DOHH2 (cell line): Measurements from ENCODE around the gene CTNNBIP1.

ENCODE experiments used
- H3F3A ChIP-seq: fragments of 200-600 bp; sonication (generic), shearing (Covaris generic); 2 replicates; pipeline ENCODE4 v1.6.0; 2016; ENCODE audit warnings: antibody characterized with exemption, mild to moderate bottlenecking; ENCODE audit not compliant: control insufficient read depth, insufficient read depth
- H3K27ac ChIP-seq: fragments of 200-600 bp; sonication (generic); 2 replicates; pipeline ENCODE4 v1.5.1; 2014; ENCODE audit warnings: low read depth, mild to moderate bottlenecking, low read length, moderate library complexity
- H3K27me3 ChIP-seq: fragments of 200-600 bp; sonication (generic); 2 replicates; pipeline ENCODE4 v1.6.1; 2014; ENCODE audit warnings: mild to moderate bottlenecking, low read length, mixed read lengths; ENCODE audit not compliant: control insufficient read depth
- H3K36me3 ChIP-seq: fragments of 200-600 bp; sonication (generic); 2 replicates; pipeline ENCODE4 v1.6.1; 2014; ENCODE audit warnings: mild to moderate bottlenecking, low read length, moderate library complexity, mixed read lengths; ENCODE audit not compliant: control insufficient read depth
- H3K4me1 ChIP-seq: fragments of 200-600 bp; sonication (generic); 2 replicates; pipeline ENCODE4 v1.6.1; 2014; ENCODE audit warnings: mild to moderate bottlenecking, low read length, mixed read lengths; ENCODE audit not compliant: control insufficient read depth
- H3K4me2 ChIP-seq: fragments of 200-600 bp; sonication (generic); 2 replicates; pipeline ENCODE4 v1.6.0; 2014; ENCODE audit warnings: mild to moderate bottlenecking, low read length, moderate library complexity
- H3K4me3 ChIP-seq: fragments of 200-600 bp; sonication (generic); 2 replicates; pipeline ENCODE4 v1.5.1; 2014; ENCODE audit warnings: mild to moderate bottlenecking, low read length, mixed read lengths
- H3K79me2 ChIP-seq: fragments of 200-600 bp; sonication (generic); 2 replicates; pipeline ENCODE4 v1.6.1; 2014; ENCODE audit warnings: mild to moderate bottlenecking, low read length, mixed read lengths; ENCODE audit not compliant: control insufficient read depth
- H3K9me2 ChIP-seq: fragments of 200-600 bp; sonication (generic); replicated peaks from 2 replicates; pipeline ENCODE4 v1.6.1; 2014; ENCODE audit warnings: mild to moderate bottlenecking, low read length, mixed read lengths; ENCODE audit not compliant: control insufficient read depth
- H3K9me3 ChIP-seq: fragments of 200-600 bp; sonication (generic); 2 replicates; pipeline ENCODE4 v1.6.1; 2014; ENCODE audit warnings: antibody characterized with exemption, low read length, mixed read lengths; ENCODE audit not compliant: control insufficient read depth, insufficient read depth
- H4K20me1 ChIP-seq: fragments of 200-600 bp; sonication (generic); 2 replicates; pipeline ENCODE4 v1.6.0; 2014; ENCODE audit warnings: low read depth, mild to moderate bottlenecking, antibody characterized with exemption, low read length, moderate library complexity; ENCODE audit not compliant: control insufficient read depth, insufficient read depth
- EZH2phosphoT487 ChIP-seq: fragments of 200-600 bp; sonication (generic); IDR thresholded peaks from 2 replicates; pipeline ENCODE4 v1.6.1; 2017; ENCODE audit warnings: borderline replicate concordance, mild to moderate bottlenecking, antibody characterized with exemption, low read length, moderate library complexity, mixed read lengths
- TF ChIP-seq, protein P1 (sequence below): fragments of 200-600 bp; sonication (generic); IDR thresholded peaks from one replicate; pipeline ENCODE4 v1.5.1; 2014; ENCODE audit warnings: antibody characterized with exemption, mild to moderate bottlenecking, low read depth, low read length; ENCODE audit not compliant: poor library complexity, severe bottlenecking

The CTNNBIP1 gene

DNA sequence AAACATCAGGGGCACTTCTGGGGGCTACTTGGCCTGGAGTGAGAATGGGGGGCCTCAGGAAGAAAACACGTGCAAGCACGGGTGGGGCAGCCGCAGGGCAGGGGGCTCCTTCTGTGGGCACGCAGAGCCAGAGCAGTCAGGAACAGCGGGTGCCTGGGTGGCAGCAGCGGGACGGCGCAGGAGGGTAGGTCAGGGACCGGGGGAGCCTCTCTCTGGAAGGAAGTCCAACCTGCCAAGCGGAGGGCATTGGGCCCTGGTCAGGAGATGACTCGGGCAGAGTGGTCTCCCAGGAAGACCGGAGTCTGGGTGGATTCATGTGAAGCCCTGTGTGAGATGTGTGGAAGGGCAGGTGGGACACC is 27.1 kb downstream of the CTNNBIP1 start:
- Histone ChIP-seq H3K27me3 (no peaks in the 10 kb centered on the region), H3K79me2 (no peaks in the 10 kb centered on the region), H3K4me2 (no peak overlapping the region), H3K9me2 (no peaks in the 10 kb centered on the region), H3K27ac (no peak overlapping the region), H3K36me3 (no peaks in the 10 kb centered on the region), H3K4me3 (no peak overlapping the region), H4K20me1 (no peaks in the 10 kb centered on the region), H3K4me1 (peaks cover 6% of the 10 kb centered on the region), H3K9me3 (no peaks in the 10 kb centered on the region), H3F3A (no peaks in the 10 kb centered on the region)
- no peak for TF ChIP-seq EZH2phosphoT487
- TF ChIP-seq, protein P1, sequence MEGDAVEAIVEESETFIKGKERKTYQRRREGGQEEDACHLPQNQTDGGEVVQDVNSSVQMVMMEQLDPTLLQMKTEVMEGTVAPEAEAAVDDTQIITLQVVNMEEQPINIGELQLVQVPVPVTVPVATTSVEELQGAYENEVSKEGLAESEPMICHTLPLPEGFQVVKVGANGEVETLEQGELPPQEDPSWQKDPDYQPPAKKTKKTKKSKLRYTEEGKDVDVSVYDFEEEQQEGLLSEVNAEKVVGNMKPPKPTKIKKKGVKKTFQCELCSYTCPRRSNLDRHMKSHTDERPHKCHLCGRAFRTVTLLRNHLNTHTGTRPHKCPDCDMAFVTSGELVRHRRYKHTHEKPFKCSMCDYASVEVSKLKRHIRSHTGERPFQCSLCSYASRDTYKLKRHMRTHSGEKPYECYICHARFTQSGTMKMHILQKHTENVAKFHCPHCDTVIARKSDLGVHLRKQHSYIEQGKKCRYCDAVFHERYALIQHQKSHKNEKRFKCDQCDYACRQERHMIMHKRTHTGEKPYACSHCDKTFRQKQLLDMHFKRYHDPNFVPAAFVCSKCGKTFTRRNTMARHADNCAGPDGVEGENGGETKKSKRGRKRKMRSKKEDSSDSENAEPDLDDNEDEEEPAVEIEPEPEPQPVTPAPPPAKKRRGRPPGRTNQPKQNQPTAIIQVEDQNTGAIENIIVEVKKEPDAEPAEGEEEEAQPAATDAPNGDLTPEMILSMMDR = no peak

DNA sequence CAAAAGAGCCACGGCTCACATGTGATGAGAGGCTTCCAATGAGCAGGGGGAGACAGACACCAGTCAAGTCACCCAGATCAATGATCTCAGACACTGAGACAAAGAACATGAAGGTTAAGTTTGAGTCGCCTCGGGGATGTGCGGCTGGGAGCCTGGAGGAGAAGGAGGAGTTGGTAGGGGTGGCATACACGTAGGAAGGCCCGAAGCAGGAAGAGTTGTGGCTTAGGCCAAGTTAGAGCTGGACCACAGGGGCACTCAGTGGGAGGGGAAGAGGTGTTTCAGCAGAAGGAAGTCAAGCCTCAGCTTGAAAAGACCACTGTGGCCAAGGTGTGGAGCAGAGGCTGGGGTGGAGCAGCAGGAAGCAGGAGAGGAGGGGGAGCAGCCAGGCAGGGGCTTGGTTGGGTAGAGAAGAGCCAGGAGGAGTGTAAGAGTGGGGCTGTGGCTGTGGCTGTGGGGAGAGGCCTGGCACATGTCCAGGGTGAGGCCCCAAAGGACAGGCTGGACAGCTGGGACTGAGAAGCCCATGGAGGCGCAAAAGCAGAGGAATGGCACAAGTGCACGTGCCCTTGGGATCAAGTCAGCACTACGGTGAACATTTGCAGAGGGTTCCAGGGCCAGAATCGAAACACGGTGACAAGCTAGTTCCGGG is 27.6 kb downstream of the CTNNBIP1 start:
- Histone ChIP-seq H3K36me3 (no peaks in the 10 kb centered on the region), H3F3A (0 out of 2 replicates have a peak, but pooled peaks cover under 1% of the 10 kb centered on the region), H3K79me2 (no peaks in the 10 kb centered on the region), H3K9me3 (no peaks in the 10 kb centered on the region), H3K4me2 (no peak overlapping the region), H4K20me1 (no peaks in the 10 kb centered on the region), H3K27ac (no peak overlapping the region), H3K9me2 (no peaks in the 10 kb centered on the region), H3K27me3 (no peaks in the 10 kb centered on the region), H3K4me1 (peaks cover 11% of the 10 kb centered on the region), H3K4me3 (no peak overlapping the region)
- TF ChIP-seq, protein P1 = no peak
- TF ChIP-seq EZH2phosphoT487 = no peak

DNA sequence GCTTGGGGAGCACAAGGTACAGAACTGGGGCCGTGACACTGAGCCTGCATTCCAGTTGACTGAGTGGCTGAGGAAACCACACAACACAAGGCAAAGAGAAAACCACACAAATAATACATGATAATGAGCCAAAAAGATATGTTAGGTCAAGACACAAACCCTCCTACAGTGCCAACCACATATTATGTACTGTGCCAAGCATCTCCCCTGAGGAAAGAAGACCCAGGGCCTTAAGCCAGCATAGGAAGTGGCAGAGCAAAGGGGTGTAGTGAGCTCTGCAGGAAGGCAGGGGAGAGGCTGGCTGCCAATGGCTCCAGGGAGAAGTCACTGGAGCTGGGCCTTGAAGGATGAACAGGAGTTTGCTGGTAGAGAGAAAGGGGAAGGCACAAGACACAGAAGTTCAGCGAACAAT is 28.2 kb downstream of the CTNNBIP1 start:
- peaks cover 17% of the 10 kb centered on the region for H3K4me1 ChIP-seq
- no peaks in the 10 kb centered on the region for H3K79me2 ChIP-seq
- no peak overlapping the region for H3K27ac ChIP-seq
- H3K9me3 ChIP-seq = no peaks in the 10 kb centered on the region
- H4K20me1 ChIP-seq = no peaks in the 10 kb centered on the region
- no peak for TF ChIP-seq EZH2phosphoT487
- TF ChIP-seq, protein P1 = no peak
- H3K4me3 ChIP-seq = no peak overlapping the region
- 0 out of 2 replicates have a peak, but pooled peaks cover 4% of the 10 kb centered on the region for H3F3A ChIP-seq
- no peaks in the 10 kb centered on the region for H3K9me2 ChIP-seq
- no peaks in the 10 kb centered on the region for H3K36me3 ChIP-seq
- no peak overlapping the region for H3K4me2 ChIP-seq
- H3K27me3 ChIP-seq = no peaks in the 10 kb centered on the region
